ENCODE data around the gene RSKR.

The RSKR gene

GRCh38 chr17:28626818-28627217 is 12.8 kb upstream of the RSKR start:
- ChIA-PET POLR2A (no interaction called here), CTCF (interaction anchor here (1.2 to 10.1 kb wide), 2 partner anchors 14 to 15 kb away, joined by 3 to 100 read pairs; partner anchors contain the start of gene RSKR)

GRCh38 chr17:28624148-28624547 is 10.2 kb upstream of the RSKR start:
- no peak overlapping the region for H3K4me3 ChIP-seq (ENCODE audit: low read depth, low read length)
- DNase-seq (ENCODE audit: low read depth, low spot score) = no peak
- no peak for TF ChIP-seq CTCF (IDR thresholded peaks at IDR 0.05; ENCODE audit: insufficient read depth, low read length, missing control alignments)
- ChIA-PET CTCF (interaction anchor here (10.1 kb wide), 1 partner anchor 11 kb away, joined by 100 read pairs; the partner anchor contains the start of gene RSKR), POLR2A (no interaction called here)

More at GRCh38 chr17:28626818-28627217, 12.8 kb upstream of the RSKR start:
- no peak for TF ChIP-seq CTCF (IDR thresholded peaks at IDR 0.05; ENCODE audit: insufficient read depth, low read length, missing control alignments)
- no peak overlapping the region for H3K4me3 ChIP-seq (ENCODE audit: low read depth, low read length)
- DNase-seq (ENCODE audit: low read depth, low spot score) = no peak

- no peak for DNase-seq (ENCODE audit: low read depth, low spot score)
- ChIA-PET CTCF (interaction anchor here (0.9 to 10.1 kb wide), 3 partner anchors 9 to 18 kb away, joined by 3 to 100 read pairs (median 37); partner anchors contain the start of gene RSKR), POLR2A (no interaction called here)
- no peak overlapping the region for H3K4me3 ChIP-seq (ENCODE audit: low read depth, low read length)
- TF ChIP-seq CTCF (IDR thresholded peaks at IDR 0.05; ENCODE audit: insufficient read depth, low read length, missing control alignments) = no peak
Measured at GRCh38 chr17:28623696-28624095, 9.7 kb upstream of the RSKR start.

- ChIA-PET POLR2A (no interaction called here), CTCF (interaction anchor here (1.4 to 10.1 kb wide), 4 partner anchors 9 to 24 kb away, joined by 4 to 100 read pairs (median 21); partner anchors contain the start of gene RSKR)
- no peak for TF ChIP-seq CTCF (IDR thresholded peaks at IDR 0.05; ENCODE audit: insufficient read depth, low read length, missing control alignments)
- DNase-seq (ENCODE audit: low read depth, low spot score) = no peak
- H3K4me3 ChIP-seq (ENCODE audit: low read depth, low read length) = no peak overlapping the region
Measured at GRCh38 chr17:28622186-28622585, 8.2 kb upstream of the RSKR start.

- TF ChIP-seq CTCF (IDR thresholded peaks at IDR 0.05; ENCODE audit: insufficient read depth, low read length, missing control alignments) = no peak
- POLR2A ChIA-PET = no interaction called here
- CTCF ChIA-PET = interaction anchor here (0.9 to 10.1 kb wide), 3 partner anchors 7 to 113 kb away, joined by 3 to 100 read pairs (median 37); partner anchors contain the start of gene RSKR
- no peak for DNase-seq (ENCODE audit: low read depth, low spot score)
- no peak overlapping the region for H3K4me3 ChIP-seq (ENCODE audit: low read depth, low read length)
Measured at GRCh38 chr17:28620010-28620409, 6.0 kb upstream of the RSKR start.

- ChIA-PET POLR2A (no interaction called here), CTCF (interaction anchor here (0.9 to 7.7 kb wide), 4 partner anchors 24 to 125 kb away, joined by 3 to 37 read pairs (median 10); partner anchors contain the start of gene BLTP2)
- DNase-seq (ENCODE audit: low read depth, low spot score) = no peak
- H3K4me3 ChIP-seq (ENCODE audit: low read depth, low read length) = no peak overlapping the region
- TF ChIP-seq CTCF (IDR thresholded peaks at IDR 0.05; ENCODE audit: insufficient read depth, low read length, missing control alignments) = no peak
Measured at GRCh38 chr17:28618464-28618863, 4.5 kb upstream of the RSKR start.
